Spinal cord (tissue), 10 donors: ENCODE results near the gene KCNMB4. TPM values are rescaled to one million over a fixed set of nuclear protein-coding genes. Genes with fewer than 3 reads are reported as not detected.
A peak's percentile ranks its signal among the peaks of the same experiment; 100 is the strongest.

Experiments used
- DNase-seq, 6 donors: peaks; one replicate each; pipeline versions ENCODE4 v3.0.0 to v3.0.0-alpha.2; 2013 to 2015; ENCODE audit warnings: low spot score in 6 of 6, low read depth in 4 of 6
- H3K27ac ChIP-seq: one replicate; pipeline ENCODE4 v1.5.1; 2013; ENCODE audit warnings: low read depth, low read length, control low read depth
- H3K27me3 ChIP-seq: one replicate; pipeline ENCODE4 v1.6.1; 2013; ENCODE audit warnings: low read length; ENCODE audit not compliant: control insufficient read depth, insufficient read depth
- H3K36me3 ChIP-seq: one replicate; pipeline ENCODE4 v1.6.1; 2013; ENCODE audit warnings: low read length; ENCODE audit not compliant: control insufficient read depth, insufficient read depth
- H3K4me1 ChIP-seq: one replicate; pipeline ENCODE4 v1.6.1; 2013; ENCODE audit warnings: low read length; ENCODE audit not compliant: control insufficient read depth, insufficient read depth
- H3K4me3 ChIP-seq: one replicate; pipeline ENCODE4 v1.5.1; 2013; ENCODE audit warnings: low read depth, low read length, control low read depth
- H3K9me3 ChIP-seq: one replicate; pipeline ENCODE4 v1.6.1; 2013; ENCODE audit warnings: low read length; ENCODE audit not compliant: control insufficient read depth, insufficient read depth
- WGBS: methylation state at CpG from one replicate; pipeline ENCODE4 v1.1.5; 2013; ENCODE audit warnings: missing lambda C conversion rate; ENCODE audit not compliant: insufficient coverage; 5-methylcytosine and 5-hydroxymethylcytosine counted together
- polyA plus RNA-seq, 2 donors: library from polyadenylated mRNA; unstranded; fragments of 120-200 nt; gene quantifications; one replicate each; pipeline ENCODE4 v1.2.1, GENCODE V29; 2013; ENCODE audit not compliant: insufficient read length in 2 of 2
- total RNA-seq, 2 donors: library from RNA; depleted of rRNA in 1 of 2; stranded (reverse); fragments of 120-200 nt in 1 of 2; fragments of >200 nt in 1 of 2; gene quantifications; one replicate each; pipeline versions ENCODE4 v1.2.3 to v1.2.4, GENCODE V29; 2013 to 2014
- donor health status: healthy.

KCNMB4 gene
- total and polyA plus RNA-seq, 4 donors = 14.0 to 42.1 (median 30.5) TPM

DNA sequence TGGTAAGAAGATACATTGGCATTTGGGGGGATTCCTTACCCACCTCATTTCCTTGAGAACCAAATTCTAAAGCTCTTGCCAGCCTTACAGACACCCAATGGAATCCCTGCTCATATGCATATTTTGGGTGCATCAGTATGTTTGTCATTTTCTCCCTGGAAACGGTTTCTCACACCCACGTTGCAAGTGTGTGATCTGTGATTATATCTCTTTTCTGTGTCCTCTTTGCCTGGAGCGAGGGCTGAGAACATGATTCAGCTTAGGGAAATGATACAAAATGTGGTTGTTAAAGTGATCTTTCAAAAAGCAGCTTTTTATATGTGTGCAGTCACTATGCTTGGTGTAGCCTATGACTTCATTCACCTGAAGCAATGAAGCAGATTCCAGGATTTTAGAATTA, 52.0 kb downstream of the KCNMB4 start:
- Histone ChIP-seq H3K4me1 (no peaks in the 10 kb centered on the region), H3K9me3 (no peaks in the 10 kb centered on the region), H3K27me3 (no peaks in the 10 kb centered on the region), H3K36me3 (no peaks in the 10 kb centered on the region), H3K27ac (no peak overlapping the region), H3K4me3 (no peak overlapping the region)
- 73% methylated on average over 3 of the region's 3 CpGs for WGBS
- peak in 1 of 6 donors; percentile 51 for DNase-seq

DNA sequence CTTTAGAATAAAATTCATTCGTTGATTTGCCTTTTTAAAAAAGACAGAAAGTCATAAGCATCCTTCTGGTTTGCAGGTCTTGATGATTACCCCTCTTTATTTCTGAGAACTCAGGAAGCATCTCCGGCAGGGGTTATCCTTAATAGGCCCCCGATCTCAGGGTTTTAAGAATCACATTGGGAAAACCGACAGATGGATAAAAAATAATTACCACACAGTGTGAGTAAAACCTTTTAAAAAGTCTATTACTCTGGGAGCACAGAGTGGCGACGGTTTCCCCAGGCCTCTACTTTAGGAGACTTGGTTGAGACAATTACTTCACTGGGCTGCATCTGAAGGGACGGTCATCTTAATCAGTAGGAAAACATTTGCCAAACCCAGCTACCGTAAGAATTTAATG, 56.5 kb downstream of the KCNMB4 start:
- Histone ChIP-seq H3K27ac (no peak overlapping the region), H3K4me3 (no peak overlapping the region), H3K27me3 (no peaks in the 10 kb centered on the region), H3K9me3 (no peaks in the 10 kb centered on the region), H3K4me1 (no peaks in the 10 kb centered on the region), H3K36me3 (no peaks in the 10 kb centered on the region)
- DNase-seq = peak in 1 of 6 donors; percentile 64
- 73% methylated on average over 4 of the region's 8 CpGs for WGBS

DNA sequence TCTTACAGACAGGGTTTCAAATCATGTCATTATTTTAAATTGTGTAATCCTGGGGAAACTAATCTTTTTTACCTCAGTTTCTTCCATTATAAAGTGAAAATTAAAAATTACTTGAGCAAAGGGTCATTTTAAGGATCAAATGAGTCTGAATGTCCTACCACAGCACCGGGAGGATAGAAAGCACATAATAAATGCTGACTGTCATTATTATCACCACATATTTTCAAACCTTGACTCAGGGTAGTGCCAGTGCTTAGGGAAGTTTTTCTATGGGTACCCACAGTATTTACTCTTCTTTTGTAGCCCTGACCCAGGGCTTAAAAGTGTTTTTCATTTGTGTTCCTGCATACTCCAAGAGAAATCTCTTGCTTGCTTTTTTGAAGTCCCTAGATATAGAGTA, 60.5 kb downstream of the KCNMB4 start:
- no peak overlapping the region for H3K27ac ChIP-seq
- WGBS = no CpG with 5 or more reads among the region's 1 CpG
- DNase-seq = no peak

DNA sequence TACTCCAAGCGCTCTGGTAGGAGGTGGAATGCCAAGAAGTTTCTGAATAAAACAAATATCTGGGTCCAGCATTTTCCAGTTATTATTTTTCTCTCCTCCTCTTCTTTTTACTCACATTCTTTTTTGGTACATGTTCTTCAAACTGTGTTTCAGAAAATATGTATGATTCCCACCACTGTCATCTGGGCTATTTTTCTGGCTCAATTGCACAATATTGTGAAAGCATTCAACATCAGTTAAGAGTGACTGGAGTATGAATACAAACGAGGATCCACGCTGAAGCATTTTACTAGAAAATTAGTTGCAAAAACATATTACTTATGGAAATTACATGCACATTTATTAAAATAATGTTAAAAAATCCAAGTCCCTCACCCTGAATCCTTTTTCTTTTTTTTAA, 61.5 kb downstream of the KCNMB4 start:
- WGBS = no CpG with 5 or more reads among the region's 3 CpGs
- no peak for DNase-seq
- H3K9me3 ChIP-seq = no peaks in the 10 kb centered on the region
- H3K4me1 ChIP-seq = no peaks in the 10 kb centered on the region
- H3K27me3 ChIP-seq = no peaks in the 10 kb centered on the region
- no peak overlapping the region for H3K27ac ChIP-seq
- H3K36me3 ChIP-seq = peaks cover 3% of the 10 kb centered on the region
- no peak overlapping the region for H3K4me3 ChIP-seq

More for the DNA sequence above, 60.5 kb downstream of the KCNMB4 start:
- Histone ChIP-seq H3K9me3 (no peaks in the 10 kb centered on the region), H3K27me3 (no peaks in the 10 kb centered on the region), H3K4me1 (no peaks in the 10 kb centered on the region), H3K36me3 (peaks cover 3% of the 10 kb centered on the region), H3K4me3 (no peak overlapping the region)

DNA sequence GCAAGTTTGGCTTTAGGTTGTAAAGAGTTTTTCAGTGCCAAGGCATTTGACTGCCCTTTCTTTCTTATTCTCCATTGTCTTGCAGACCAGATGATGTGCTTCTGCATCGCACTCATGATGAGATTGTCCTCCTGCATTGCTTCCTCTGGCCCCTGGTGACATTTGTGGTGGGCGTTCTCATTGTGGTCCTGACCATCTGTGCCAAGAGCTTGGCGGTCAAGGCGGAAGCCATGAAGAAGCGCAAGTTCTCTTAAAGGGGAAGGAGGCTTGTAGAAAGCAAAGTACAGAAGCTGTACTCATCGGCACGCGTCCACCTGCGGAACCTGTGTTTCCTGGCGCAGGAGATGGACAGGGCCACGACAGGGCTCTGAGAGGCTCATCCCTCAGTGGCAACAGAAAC, 64.3 kb downstream of the KCNMB4 start:
- H3K36me3 ChIP-seq = peaks cover 3% of the 10 kb centered on the region
- no peak for DNase-seq
- no peaks in the 10 kb centered on the region for H3K27me3 ChIP-seq
- no peak overlapping the region for H3K27ac ChIP-seq
- H3K4me3 ChIP-seq = no peak overlapping the region
- no peaks in the 10 kb centered on the region for H3K9me3 ChIP-seq
- WGBS = 93% methylated on average over 11 of the region's 11 CpGs
- H3K4me1 ChIP-seq = no peaks in the 10 kb centered on the region

DNA sequence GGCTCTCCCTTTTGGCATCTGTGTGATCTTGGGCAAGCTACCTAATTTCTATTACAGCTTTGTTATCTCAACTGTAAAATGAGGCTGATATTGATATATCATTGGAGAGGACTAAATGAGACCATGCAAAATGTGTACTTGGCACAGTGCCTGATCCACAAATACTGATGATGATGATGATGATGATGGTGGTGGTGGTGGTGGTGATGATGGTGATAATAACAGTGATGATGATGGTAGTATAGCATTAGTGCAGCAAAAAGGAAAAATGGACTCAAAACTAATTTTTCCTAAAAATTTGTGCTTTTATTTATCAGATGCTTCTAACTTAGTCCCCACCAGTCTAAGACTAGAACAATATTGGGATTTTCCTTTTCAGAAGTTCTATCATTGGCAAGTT, 70.7 kb downstream of the KCNMB4 start:
- no peaks in the 10 kb centered on the region for H3K36me3 ChIP-seq
- no peaks in the 10 kb centered on the region for H3K9me3 ChIP-seq
- H3K27me3 ChIP-seq = no peaks in the 10 kb centered on the region
- no peak overlapping the region for H3K4me3 ChIP-seq
- DNase-seq = no peak
- H3K4me1 ChIP-seq = no peaks in the 10 kb centered on the region
- no peak overlapping the region for H3K27ac ChIP-seq

DNA sequence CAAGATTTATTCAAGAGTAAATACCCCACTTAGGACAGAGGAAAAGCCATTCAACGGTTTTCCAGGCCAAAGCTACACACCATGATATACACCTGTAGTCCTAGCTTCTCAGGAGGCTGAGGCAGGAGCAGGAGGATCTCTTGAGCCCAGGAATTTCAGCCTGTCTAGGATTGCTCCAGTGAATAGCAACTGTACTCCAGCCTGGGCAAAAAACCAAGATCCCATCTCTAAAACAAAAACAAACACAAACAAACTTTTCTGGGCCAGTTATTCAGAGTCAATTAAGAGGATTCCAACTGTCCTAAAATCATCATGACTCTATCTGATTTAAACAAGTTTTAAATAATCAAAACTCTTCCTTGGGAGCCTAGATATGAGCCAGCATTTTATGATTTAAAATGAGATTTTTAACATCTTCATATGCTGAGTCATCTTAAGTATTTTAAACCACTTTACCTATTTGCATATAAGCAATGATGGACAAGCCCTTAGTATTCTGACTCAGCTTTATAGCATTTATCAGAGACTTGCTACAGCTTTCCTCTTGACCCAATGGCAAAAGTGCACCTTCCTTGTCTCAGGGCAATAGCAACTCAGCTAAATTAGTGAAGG, 77.1 kb downstream of the KCNMB4 start:
- H3K9me3 ChIP-seq = no peaks in the 10 kb centered on the region
- no peak overlapping the region for H3K4me3 ChIP-seq
- no peaks in the 10 kb centered on the region for H3K27me3 ChIP-seq
- WGBS = 0% methylated on average over 1 of the region's 1 CpG
- no peaks in the 10 kb centered on the region for H3K4me1 ChIP-seq
- peak in 1 of 6 donors; percentile 23 for DNase-seq
- no peak overlapping the region for H3K27ac ChIP-seq
- H3K36me3 ChIP-seq = no peaks in the 10 kb centered on the region

DNA sequence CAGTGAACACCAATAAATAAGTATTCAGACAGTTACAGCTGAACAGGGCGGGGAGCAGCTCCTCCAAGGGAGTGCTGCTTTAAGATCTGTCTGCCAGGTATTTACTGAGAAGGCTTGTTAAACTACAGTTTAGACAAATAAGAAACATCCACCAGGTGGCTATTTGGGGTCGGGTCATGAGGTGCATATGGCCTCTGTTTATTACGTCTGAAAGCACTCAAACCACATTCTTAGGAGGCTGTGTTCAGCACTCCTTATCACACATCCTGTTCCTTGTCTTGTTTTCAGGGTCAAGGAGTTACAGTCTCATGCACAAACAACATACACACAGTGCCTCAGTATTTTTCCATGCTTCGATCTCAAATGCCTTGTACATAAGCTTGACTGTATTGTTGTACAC, 78.8 kb downstream of the KCNMB4 start:
- DNase-seq = no peak
- peaks cover 2% of the 10 kb centered on the region for H3K9me3 ChIP-seq
- 86% methylated on average over 1 of the region's 4 CpGs for WGBS

DNA sequence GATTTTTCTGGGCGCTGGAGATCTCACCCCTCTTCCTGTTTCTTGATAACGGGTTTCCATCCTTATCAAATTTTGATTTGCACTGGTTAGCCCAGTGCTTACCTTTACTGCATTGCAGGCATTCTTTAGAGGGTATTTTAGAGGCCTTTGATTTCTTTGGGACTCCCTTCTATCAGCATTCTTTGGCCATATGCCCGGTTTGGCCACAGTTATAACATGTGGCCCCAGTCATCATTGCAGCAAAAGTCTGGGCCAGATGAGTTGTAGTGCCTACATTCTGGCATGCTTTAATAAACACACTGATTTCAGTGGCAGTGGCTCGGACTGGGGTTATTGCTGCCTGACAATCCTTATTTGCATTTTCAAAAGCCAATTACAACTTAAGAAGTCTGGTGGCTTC, 82.3 kb downstream of the KCNMB4 start:
- 100% methylated on average over 2 of the region's 4 CpGs for WGBS
- no peak for DNase-seq
- Histone ChIP-seq H3K27me3 (no peaks in the 10 kb centered on the region), H3K4me3 (no peak overlapping the region), H3K4me1 (no peaks in the 10 kb centered on the region), H3K9me3 (peaks cover 10% of the 10 kb centered on the region), H3K36me3 (no peaks in the 10 kb centered on the region), H3K27ac (no peak overlapping the region)

More for the DNA sequence above, 78.8 kb downstream of the KCNMB4 start:
- Histone ChIP-seq H3K4me3 (no peak overlapping the region), H3K27me3 (no peaks in the 10 kb centered on the region), H3K36me3 (no peaks in the 10 kb centered on the region), H3K4me1 (no peaks in the 10 kb centered on the region), H3K27ac (no peak overlapping the region)

DNA sequence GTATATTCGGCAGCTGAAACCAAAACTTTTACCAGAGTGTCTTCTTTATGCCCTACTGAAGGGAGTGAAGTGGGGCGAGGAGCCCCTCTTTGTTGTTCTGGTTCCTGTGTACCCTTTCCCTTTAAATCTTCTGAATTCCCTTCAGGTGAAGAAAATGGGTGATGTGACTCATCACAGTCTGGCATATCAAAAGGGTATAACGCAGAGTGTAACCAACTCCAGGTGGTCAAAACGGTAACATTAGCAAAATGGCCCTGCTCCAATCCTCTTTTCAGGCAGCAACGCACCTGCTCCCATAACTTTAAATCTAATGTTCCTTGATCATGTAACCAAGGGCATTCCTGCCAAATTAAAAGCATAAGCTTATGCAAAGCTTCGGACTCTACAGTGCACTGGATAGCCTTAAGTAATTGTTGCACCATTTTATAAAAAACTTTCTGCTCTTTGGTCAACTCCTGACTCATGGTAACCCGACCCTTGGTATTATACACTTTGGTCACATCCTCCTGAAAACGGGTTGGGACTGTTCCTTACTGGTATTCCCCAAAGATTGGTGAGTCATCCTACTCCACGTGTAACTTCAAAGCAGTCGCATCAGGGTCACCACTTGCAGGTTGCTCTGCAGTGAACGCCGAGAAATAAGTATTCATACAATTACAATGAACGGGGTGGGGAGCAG, 83.1 kb downstream of the KCNMB4 start:
- 80% methylated on average over 7 of the region's 13 CpGs for WGBS
- no peaks in the 10 kb centered on the region for H3K27me3 ChIP-seq
- H3K27ac ChIP-seq = no peak overlapping the region
- H3K4me1 ChIP-seq = no peaks in the 10 kb centered on the region
- peaks cover 10% of the 10 kb centered on the region for H3K9me3 ChIP-seq
- H3K4me3 ChIP-seq = no peak overlapping the region
- H3K36me3 ChIP-seq = no peaks in the 10 kb centered on the region
- no peak for DNase-seq
